ENCODE results near the gene HSPB8.
A peak's percentile ranks its signal among the peaks of the same experiment; 100 is the strongest.

The HSPB8 gene

GRCh38 chr12:119171691-119172425 lies 6.9 kb upstream of the HSPB8 start:
- DNase-seq, result no peak

- no peak for DNase-seq
These were observed 3.6 kb upstream of the HSPB8 start for GRCh38 chr12:119175081-119175480.

- DNase-seq, result peak; percentile 87
These were observed 2.3 kb upstream of the HSPB8 start for GRCh38 chr12:119176267-119177055.

GRCh38 chr12:119177056-119177325 lies 1.7 kb upstream of the HSPB8 start:
- DNase-seq, result no peak

GRCh38 chr12:119177724-119178380 lies 879 bp upstream of the HSPB8 start:
- no peak for DNase-seq

GRCh38 chr12:119179335-119180021 lies 747 bp downstream of the HSPB8 start:
- DNase-seq, result peak; percentile 81

GRCh38 chr12:119180380-119181040 lies 1.8 kb downstream of the HSPB8 start:
- peak; percentile 47 for DNase-seq

GRCh38 chr12:119181202-119181601 lies 2.5 kb downstream of the HSPB8 start:
- no peak for DNase-seq

- DNase-seq, result no peak
These were observed 3.2 kb downstream of the HSPB8 start for GRCh38 chr12:119181944-119182343.

GRCh38 chr12:119182701-119183493 lies 4.2 kb downstream of the HSPB8 start:
- DNase-seq, result peak; percentile 21

- no peak for DNase-seq
These were observed 5.4 kb downstream of the HSPB8 start for GRCh38 chr12:119183942-119184695.

GRCh38 chr12:119195256-119195655 lies 16.5 kb downstream of the HSPB8 start:
- DNase-seq, result no peak

GRCh38 chr12:119198440-119198839 lies 19.7 kb downstream of the HSPB8 start:
- DNase-seq, result no peak

GRCh38 chr12:119200601-119201000 lies 21.9 kb downstream of the HSPB8 start:
- no peak for DNase-seq

- no peak for DNase-seq
These were observed 23.2 kb downstream of the HSPB8 start for GRCh38 chr12:119201789-119202543.

- no peak for DNase-seq
These were observed 23.8 kb downstream of the HSPB8 start for GRCh38 chr12:119202544-119202943.

- no peak for DNase-seq
These were observed 25.4 kb downstream of the HSPB8 start for GRCh38 chr12:119204131-119204530.

GRCh38 chr12:119204671-119205285 lies 26.0 kb downstream of the HSPB8 start:
- DNase-seq, result no peak

GRCh38 chr12:119206348-119207062 lies 27.8 kb downstream of the HSPB8 start:
- DNase-seq, result no peak
